ENCODE data around the gene FAM3C.

Gene FAM3C

DNA sequence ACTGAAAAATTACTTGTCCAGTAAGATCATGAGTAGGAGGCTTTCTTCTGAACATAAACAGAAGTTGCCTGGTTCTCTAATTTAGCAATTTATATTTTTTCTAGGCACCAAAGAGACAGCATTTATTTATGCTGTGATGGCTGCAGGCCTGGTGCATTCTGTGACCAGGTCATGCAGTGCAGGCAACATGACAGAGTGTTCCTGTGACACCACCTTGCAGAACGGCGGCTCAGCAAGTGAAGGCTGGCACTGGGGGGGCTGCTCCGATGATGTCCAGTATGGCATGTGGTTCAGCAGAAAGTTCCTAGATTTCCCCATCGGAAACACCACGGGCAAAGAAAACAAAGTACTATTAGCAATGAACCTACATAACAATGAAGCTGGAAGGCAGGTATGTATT, 64.5 kb downstream of the FAM3C start:
- TF ChIP-seq CTCF (IDR thresholded peaks at IDR 0.05; ENCODE audit: unreplicated experiment in 3 of 3) = no peak
- no peaks in the 10 kb centered on the region for H3K9me3 Mint-ChIP-seq
- H3K27me3 Mint-ChIP-seq (ENCODE audit: low read depth) = peaks cover 54% of the 10 kb centered on the region
- peaks cover 19% of the 10 kb centered on the region for H3K4me1 Mint-ChIP-seq
- H3K36me3 Mint-ChIP-seq (ENCODE audit: low read depth) = no peaks in the 10 kb centered on the region
- peak overlapping the region in 2 of 3 experiments; percentile 14 to 46 for H3K4me3 Mint-ChIP-seq
- H3K27ac Mint-ChIP-seq = no peak overlapping the region

DNA sequence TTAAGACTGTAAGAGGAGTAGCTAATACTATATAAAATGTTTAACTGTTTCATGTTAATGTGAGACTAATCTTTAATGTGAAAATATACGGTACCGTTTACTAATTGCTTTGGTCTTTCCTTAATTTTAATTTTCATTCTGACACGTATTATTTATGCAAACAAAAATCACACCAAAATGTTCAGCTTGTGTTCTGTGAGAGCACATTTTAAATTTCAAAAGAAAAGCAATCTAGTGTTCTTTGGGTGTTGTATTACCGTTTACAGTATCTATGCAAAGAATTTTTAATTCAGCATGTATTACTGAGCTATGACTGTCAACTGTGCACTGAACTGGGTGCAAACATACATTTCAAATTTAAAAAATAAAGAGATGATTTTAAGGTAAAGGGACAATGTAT, 65.1 kb downstream of the FAM3C start:
- Mint-ChIP-seq H3K9me3 (no peaks in the 10 kb centered on the region), H3K27ac (no peak overlapping the region), H3K4me3 (peak overlapping the region in 2 of 3 experiments; percentile 46 to 52), H3K27me3 (ENCODE audit: low read depth) (peaks cover 54% of the 10 kb centered on the region), H3K4me1 (peaks cover 19% of the 10 kb centered on the region), H3K36me3 (ENCODE audit: low read depth) (no peaks in the 10 kb centered on the region)
- TF ChIP-seq CTCF (IDR thresholded peaks at IDR 0.05; ENCODE audit: unreplicated experiment in 3 of 3) = no peak

DNA sequence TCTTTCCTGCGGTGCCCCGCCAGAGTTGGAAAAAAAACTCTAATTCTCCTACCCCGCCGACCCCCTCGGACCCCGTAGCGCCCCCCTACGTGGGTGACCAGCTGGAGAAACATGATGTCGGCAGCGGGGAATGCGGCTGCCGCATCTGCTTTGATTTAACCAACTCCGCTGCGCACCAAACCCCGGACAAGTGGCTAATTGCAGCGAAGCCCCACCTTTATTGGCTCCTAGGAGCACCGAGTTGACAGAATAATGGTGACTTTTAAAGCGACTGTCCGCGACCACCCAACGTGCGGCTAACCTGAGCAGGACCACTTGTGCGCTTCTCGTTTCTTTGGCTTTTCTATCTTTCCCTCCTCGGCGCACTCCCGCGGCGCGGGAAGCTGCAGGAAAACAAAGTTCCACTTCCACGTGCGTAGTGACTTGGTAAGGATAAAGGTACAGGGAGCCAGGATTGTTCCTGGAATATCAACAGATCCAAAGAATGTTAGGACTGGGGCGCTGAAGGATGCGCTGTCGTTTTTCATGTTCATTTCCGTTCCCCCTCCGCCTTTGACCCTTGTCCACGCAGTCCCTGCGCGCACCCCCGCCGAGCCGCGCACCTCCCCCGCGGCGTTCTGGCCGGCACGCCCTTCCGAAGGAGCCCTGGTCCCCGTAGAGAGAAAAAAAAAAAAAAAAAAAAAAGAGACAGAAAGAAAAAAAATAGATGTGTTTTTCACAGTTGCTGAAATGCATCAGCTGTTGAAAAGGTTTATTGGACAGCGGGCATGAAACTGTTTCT, 65.9 kb downstream of the FAM3C start:
- Mint-ChIP-seq H3K27ac (peak overlapping the region in 1 of 3 experiments; percentile 41), H3K4me3 (peak overlapping the region; percentile 78 to 87 (median 82)), H3K9me3 (no peaks in the 10 kb centered on the region), H3K36me3 (ENCODE audit: low read depth) (no peaks in the 10 kb centered on the region), H3K27me3 (ENCODE audit: low read depth) (peaks cover 52% of the 10 kb centered on the region), H3K4me1 (peaks cover 19% of the 10 kb centered on the region)
- TF ChIP-seq CTCF (IDR thresholded peaks at IDR 0.05; ENCODE audit: unreplicated experiment in 3 of 3) = no peak

DNA sequence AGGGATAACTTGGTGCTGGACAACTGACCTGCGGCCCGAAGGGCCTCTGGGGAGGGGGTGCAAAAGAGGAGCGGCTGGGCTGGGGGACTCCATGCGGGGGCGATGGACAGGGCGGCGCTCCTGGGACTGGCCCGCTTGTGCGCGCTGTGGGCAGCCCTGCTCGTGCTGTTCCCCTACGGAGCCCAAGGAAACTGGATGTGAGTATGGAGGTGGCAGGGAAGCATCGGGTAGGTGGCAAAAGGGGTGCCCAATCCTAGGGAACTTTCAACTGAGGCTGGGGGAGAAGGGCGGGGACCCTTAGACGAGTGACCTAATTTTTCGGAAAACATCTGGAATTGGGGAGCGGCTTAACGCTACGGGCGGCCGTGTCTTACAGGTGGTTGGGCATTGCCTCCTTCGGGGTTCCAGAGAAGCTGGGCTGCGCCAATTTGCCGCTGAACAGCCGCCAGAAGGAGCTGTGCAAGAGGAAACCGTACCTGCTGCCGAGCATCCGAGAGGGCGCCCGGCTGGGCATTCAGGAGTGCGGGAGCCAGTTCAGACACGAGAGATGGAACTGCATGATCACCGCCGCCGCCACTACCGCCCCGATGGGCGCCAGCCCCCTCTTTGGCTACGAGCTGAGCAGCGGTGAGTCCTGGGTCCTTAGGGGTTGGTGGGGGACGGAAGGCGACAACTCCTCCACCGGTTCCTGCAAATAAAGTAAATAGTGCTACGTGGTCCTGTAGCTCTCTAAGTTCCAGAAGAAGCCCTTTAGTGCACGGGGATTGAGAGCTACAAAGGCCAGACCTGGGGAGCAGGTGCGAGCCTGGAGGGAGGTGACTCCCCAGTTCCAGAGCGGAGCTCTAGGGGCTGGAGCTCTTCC, 66.7 kb downstream of the FAM3C start:
- TF ChIP-seq CTCF (IDR thresholded peaks at IDR 0.05; ENCODE audit: unreplicated experiment in 3 of 3) = no peak

GRCh38 chr7:121328508-121329190, 67.5 kb downstream of the FAM3C start, which contains the start of gene WNT16:
Gene WNT16 (plus strand): TSS chr7:121329000. CDS start chr7:121329293, 293 bp downstream.
- Mint-ChIP-seq H3K27ac (no peak within 1 kb of the TSS), H3K9me3 (no peaks in the 10 kb centered on the region), H3K4me3 (peak within 1 kb of the TSS; percentile 78 to 87 (median 82)), H3K36me3 (ENCODE audit: low read depth) (no peaks in the 10 kb centered on the region), H3K4me1 (peaks cover 25% of the 10 kb centered on the region), H3K27me3 (ENCODE audit: low read depth) (peaks cover 50% of the 10 kb centered on the region)
- no peak for TF ChIP-seq CTCF (IDR thresholded peaks at IDR 0.05; ENCODE audit: unreplicated experiment in 3 of 3)

More for the DNA sequence above, 66.7 kb downstream of the FAM3C start:
- Mint-ChIP-seq H3K4me1 (peaks cover 19% of the 10 kb centered on the region), H3K9me3 (no peaks in the 10 kb centered on the region), H3K27me3 (ENCODE audit: low read depth) (peaks cover 50% of the 10 kb centered on the region), H3K27ac (no peak overlapping the region), H3K36me3 (ENCODE audit: low read depth) (no peaks in the 10 kb centered on the region), H3K4me3 (peak overlapping the region; percentile 78 to 87 (median 82))
